Left lung (tissue), 10 donors: ENCODE measurements around the gene LSM2. TPM values are rescaled to one million over a fixed set of nuclear protein-coding genes. Genes with fewer than 3 reads are reported as not detected.
A peak's percentile ranks its signal among the peaks of the same experiment; 100 is the strongest.

Source experiments
- ATAC-seq: fragments of 200-7000 bp; cut with Tn5 transposase; one replicate; pipeline ENCODE4 v1.9.1; 2020; ENCODE audit warnings: moderate library complexity
- DNase-seq, 4 donors: peaks; one replicate each; pipeline ENCODE4 v3.0.0-alpha.2; 2013 to 2020
- H3K27ac ChIP-seq, 2 donors: fragments of 200-600 bp; sonication (generic) in 1 of 2; one replicate each; pipeline versions ENCODE4 v1.5.0 to v1.8.0; 2020 to 2021
- H3K27me3 ChIP-seq, 2 donors: fragments of 200-600 bp; sonication (generic) in 1 of 2; one replicate each; pipeline versions ENCODE4 v1.5.0 to v1.8.0; 2020 to 2021
- H3K36me3 ChIP-seq, 2 donors: fragments of 200-600 bp; sonication (generic) in 1 of 2; one replicate each; pipeline versions ENCODE4 v1.5.0 to v1.8.0; 2020 to 2021
- H3K4me1 ChIP-seq, 2 donors: fragments of 200-600 bp; one replicate each; pipeline ENCODE4 v1.8.0; 2021
- H3K4me3 ChIP-seq, 2 donors: fragments of 200-600 bp; sonication (generic) in 1 of 2; one replicate each; pipeline versions ENCODE4 v1.5.0 to v1.8.0; 2020 to 2021; ENCODE audit warnings: mild to moderate bottlenecking in 1 of 2
- H3K9me3 ChIP-seq, 2 donors: fragments of 200-600 bp; sonication (generic) in 1 of 2; one replicate each; pipeline versions ENCODE4 v1.5.0 to v1.8.0; 2020 to 2021
- intact Hi-C, 2 donors: fragments of 100-400 bp; cut with DNase I; formaldehyde crosslinking; loops; one replicate each; pipeline versions ENCODE4 v1.11.2 to v1.14.2; 2022
- polyA plus RNA-seq, 6 donors: library from polyadenylated mRNA; unstranded; fragments of 120-200 nt; gene quantifications; one replicate each; pipeline ENCODE4 v1.2.1, GENCODE V29; 2013; ENCODE audit not compliant: insufficient read length in 6 of 6
- total RNA-seq, 2 donors: library from RNA; stranded (reverse); fragmentation: NEBNext Ultra II Directional; extraction: Animal tissue kit (Norgen Biotek cat#: 25700); gene quantifications; one replicate each; pipeline ENCODE4 v1.2.1, GENCODE V29; 2021
- TF ChIP-seq, protein P1 (sequence below), 2 donors: fragments of 200-600 bp; sonication (generic) in 1 of 2; IDR thresholded peaks; one replicate each; pipeline versions ENCODE4 v1.5.0 to v1.8.0; 2021; ENCODE audit warnings: antibody characterized with exemption in 2 of 2
- donor health status: DM: no; HTN: yes; CAD: no.
- donor health status: DM: no; HTN: no; CAD: no.

The LSM2 gene
- total and polyA plus RNA-seq, 8 donors: 38.7 to 88.5 (median 81.7) TPM

DNA sequence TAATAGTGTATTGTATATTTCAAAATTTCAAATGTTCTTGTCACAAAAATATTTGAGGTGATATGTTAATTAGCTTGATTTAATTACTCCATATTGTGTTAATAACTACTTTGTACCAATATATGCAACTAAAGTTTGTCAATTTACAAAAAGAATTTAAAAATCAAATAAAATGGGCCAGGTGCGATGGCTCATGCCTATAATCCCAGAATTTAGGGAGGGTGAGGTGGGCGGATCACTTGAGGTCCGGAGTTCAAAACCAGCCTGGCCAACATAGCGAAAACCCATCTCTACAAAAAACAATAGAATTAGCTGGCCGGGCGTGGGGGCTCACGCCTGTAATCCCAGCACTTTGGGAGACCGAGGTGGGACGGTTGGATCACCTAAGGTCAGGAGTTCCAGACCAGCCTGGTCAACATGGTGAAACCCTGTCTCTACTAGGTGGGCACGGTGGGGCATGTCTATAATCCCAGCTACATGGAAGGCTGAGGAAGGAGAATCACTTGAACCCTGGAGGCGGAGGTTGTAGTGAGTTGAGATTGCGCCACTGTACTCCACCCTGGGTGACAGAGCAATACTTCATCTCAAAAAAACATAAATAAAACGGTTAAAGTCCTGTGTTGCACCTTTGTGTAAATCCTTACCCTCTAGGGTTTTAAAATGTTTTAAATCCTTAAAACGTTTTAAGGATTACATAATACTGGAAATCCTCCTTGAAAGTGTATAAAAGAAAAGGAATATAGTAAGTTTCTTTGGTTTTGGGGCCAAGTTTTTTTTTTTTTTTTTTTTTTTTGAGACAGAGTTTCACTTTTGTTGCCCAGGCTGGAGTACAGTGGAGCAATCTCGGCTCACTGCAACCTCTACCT lies 24.8 kb upstream of the LSM2 start:
- no peak for ATAC-seq
- Histone ChIP-seq H3K27ac (peak overlapping the region; percentile 84 to 92), H3K9me3 (no peaks in the 10 kb centered on the region), H3K27me3 (no peaks in the 10 kb centered on the region), H3K36me3 (no peaks in the 10 kb centered on the region), H3K4me3 (peak overlapping the region; percentile 42 to 56), H3K4me1 (peaks cover 24 to 52% of the 10 kb centered on the region in 2 donors)
- intact Hi-C loops: no loop called here
- TF ChIP-seq, protein P1, sequence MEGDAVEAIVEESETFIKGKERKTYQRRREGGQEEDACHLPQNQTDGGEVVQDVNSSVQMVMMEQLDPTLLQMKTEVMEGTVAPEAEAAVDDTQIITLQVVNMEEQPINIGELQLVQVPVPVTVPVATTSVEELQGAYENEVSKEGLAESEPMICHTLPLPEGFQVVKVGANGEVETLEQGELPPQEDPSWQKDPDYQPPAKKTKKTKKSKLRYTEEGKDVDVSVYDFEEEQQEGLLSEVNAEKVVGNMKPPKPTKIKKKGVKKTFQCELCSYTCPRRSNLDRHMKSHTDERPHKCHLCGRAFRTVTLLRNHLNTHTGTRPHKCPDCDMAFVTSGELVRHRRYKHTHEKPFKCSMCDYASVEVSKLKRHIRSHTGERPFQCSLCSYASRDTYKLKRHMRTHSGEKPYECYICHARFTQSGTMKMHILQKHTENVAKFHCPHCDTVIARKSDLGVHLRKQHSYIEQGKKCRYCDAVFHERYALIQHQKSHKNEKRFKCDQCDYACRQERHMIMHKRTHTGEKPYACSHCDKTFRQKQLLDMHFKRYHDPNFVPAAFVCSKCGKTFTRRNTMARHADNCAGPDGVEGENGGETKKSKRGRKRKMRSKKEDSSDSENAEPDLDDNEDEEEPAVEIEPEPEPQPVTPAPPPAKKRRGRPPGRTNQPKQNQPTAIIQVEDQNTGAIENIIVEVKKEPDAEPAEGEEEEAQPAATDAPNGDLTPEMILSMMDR (IDR thresholded peaks at IDR 0.05): no peak
- peak in 1 of 4 donors; percentile 50 for DNase-seq

DNA sequence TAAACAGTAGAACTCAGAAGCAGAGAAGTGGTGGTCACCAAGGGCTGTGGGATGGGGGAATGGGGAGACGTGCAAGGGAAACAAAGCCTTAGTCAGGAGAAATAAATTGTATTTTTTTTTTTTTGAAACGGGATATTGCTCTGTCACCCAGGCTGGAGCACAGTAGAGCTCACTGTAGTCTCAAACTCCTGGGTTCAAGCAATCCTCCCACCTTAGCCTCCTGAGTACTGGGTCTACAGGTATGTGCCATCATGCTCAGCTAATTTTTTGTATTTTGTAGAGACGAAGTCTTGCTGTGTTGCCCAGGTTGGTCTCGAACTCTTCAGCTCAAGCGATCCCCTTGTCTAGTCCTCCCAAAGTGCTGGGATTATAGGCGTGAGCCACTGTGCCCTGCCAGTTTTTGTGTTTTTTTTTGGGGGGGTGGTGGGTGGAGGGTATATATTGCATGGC lies 24.1 kb upstream of the LSM2 start:
- Histone ChIP-seq H3K9me3 (no peaks in the 10 kb centered on the region), H3K27ac (peak overlapping the region; percentile 84), H3K4me1 (peaks cover 25 to 52% of the 10 kb centered on the region in 2 donors), H3K36me3 (no peaks in the 10 kb centered on the region), H3K27me3 (no peaks in the 10 kb centered on the region), H3K4me3 (peak overlapping the region; percentile 42 to 56)
- ATAC-seq (no peak), DNase-seq (no peak)
- TF ChIP-seq, protein P1 (IDR thresholded peaks at IDR 0.05): no peak
- intact Hi-C loops: no loop called here

DNA sequence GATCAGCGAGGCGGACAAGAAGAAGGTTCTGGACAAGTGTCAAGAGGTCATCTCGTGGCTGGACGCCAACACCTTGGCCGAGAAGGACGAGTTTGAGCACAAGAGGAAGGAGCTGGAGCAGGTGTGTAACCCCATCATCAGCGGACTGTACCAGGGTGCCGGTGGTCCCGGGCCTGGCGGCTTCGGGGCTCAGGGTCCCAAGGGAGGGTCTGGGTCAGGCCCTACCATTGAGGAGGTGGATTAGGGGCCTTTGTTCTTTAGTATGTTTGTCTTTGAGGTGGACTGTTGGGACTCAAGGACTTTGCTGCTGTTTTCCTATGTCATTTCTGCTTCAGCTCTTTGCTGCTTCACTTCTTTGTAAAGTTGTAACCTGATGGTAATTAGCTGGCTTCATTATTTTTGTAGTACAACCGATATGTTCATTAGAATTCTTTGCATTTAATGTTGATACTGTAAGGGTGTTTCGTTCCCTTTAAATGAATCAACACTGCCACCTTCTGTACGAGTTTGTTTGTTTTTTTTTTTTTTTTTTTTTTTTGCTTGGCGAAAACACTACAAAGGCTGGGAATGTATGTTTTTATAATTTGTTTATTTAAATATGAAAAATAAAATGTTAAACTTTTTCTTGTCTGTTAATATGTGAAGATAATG lies 23.0 kb upstream of the LSM2 start:
- peaks cover 29 to 58% of the 10 kb centered on the region in 2 donors for H3K4me1 ChIP-seq
- H3K27ac ChIP-seq: peak overlapping the region; percentile 84

DNA sequence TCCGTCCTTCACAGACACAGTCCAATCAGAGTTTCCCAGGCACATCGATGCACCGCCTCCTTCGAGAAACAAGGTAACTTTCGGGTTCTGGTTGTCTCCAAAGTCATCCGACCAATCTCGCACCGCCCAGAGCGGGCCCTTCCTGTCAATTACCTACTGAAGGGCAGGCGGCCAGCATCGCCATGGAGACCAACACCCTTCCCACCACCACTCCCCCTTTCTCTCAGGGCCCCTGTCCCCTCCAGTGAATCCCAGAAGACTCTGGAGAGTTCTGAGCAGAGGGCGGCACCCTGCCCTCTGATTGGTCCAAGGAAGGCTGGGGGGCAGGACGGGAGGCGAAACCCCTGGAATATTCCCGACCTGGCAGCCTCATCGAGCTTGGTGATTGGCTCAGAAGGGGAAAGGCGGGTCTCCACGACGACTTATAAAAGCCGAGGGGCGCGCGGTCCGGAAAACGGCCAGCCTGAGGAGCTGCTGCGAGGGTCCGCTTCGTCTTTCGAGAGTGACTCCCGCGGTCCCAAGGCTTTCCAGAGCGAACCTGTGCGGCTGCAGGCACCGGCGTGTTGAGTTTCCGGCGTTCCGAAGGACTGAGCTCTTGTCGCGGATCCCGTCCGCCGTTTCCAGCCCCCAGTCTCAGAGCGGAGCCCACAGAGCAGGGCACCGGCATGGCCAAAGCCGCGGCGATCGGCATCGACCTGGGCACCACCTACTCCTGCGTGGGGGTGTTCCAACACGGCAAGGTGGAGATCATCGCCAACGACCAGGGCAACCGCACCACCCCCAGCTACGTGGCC lies 20.7 kb upstream of the LSM2 start, which contains the start of gene HSPA1B:
Gene HSPA1B, plus strand, starts transcription at position 453 of the 794 bp plus-strand sequence. Its CDS starts 213 bp downstream, at position 666.
- ATAC-seq (peak; percentile 70), DNase-seq (peak; percentile 97 to 100 (median 99))
- H3K4me1 ChIP-seq: peaks cover 25 to 63% of the 10 kb centered on the region in 2 donors
- H3K4me3 ChIP-seq: peak within 1 kb of the TSS; percentile 19 to 62
- H3K9me3 ChIP-seq: no peaks in the 10 kb centered on the region
- TF ChIP-seq, protein P1 (IDR thresholded peaks at IDR 0.05): no peak
- H3K36me3 ChIP-seq: no peaks in the 10 kb centered on the region
- H3K27ac ChIP-seq: peak within 1 kb of the TSS; percentile 92 to 98
- intact Hi-C loops: no loop called here
- no peaks in the 10 kb centered on the region for H3K27me3 ChIP-seq

More for the DNA sequence above, 23.0 kb upstream of the LSM2 start:
- TF ChIP-seq, protein P1 (IDR thresholded peaks at IDR 0.05): no peak
- Histone ChIP-seq H3K9me3 (no peaks in the 10 kb centered on the region), H3K36me3 (no peaks in the 10 kb centered on the region), H3K27me3 (no peaks in the 10 kb centered on the region), H3K4me3 (peak overlapping the region; percentile 42 to 56)
- intact Hi-C loops: no loop called here
- peak; percentile 0 for ATAC-seq
- DNase-seq: peak in 3 of 4 donors; percentile 44 to 65 (median 63)
